A673 (cell line): ENCODE data around the gene TENM3.

Experiments used
- CTCF ChIP-seq: fragments of 300-800, 200-600 bp; sonication (generic); conservative IDR thresholded peaks from 2 replicates; pipeline ENCODE4 v1.5.1; 2017; ENCODE audit warnings: low read depth, mild to moderate bottlenecking, antibody characterized with exemption, low read length, moderate library complexity, mixed read lengths
- EZH2 ChIP-seq: fragments of 200-600 bp; sonication (generic); IDR thresholded peaks from 2 replicates; pipeline ENCODE4 v1.6.1; 2017; ENCODE audit warnings: borderline replicate concordance, low read depth, mild to moderate bottlenecking, mixed read lengths, antibody characterized with exemption, low read length; ENCODE audit not compliant: poor library complexity, severe bottlenecking

GRCh38 chr4:182533964-182534363 is 290.8 kb downstream of the TENM3 start:
- TF ChIP-seq CTCF (no peak), EZH2 (no peak)
